ENCODE results near the gene PPT2.
A peak's percentile ranks its signal among the peaks of the same experiment; 100 is the strongest.

PPT2 gene

GRCh38 chr6:32175322-32175710 is 21.4 kb downstream of the PPT2 start:
- Histone ChIP-seq H3K4me3 (ENCODE audit: low read depth in 1 of 5, low read length in 5 of 5) (peak overlapping the region; percentile 76 to 93 (median 85)), H3K36me3 (ENCODE audit: control insufficient read depth in 5 of 5, insufficient read depth in 5 of 5, low read length in 5 of 5) (peaks cover 0 to 17% (median 11%) of the 10 kb centered on the region in 5 donors), H3K9ac (ENCODE audit: low read length in 5 of 5) (peak overlapping the region; percentile 32 to 97 (median 88)), H3K9me3 (ENCODE audit: control insufficient read depth in 5 of 5, low read length in 5 of 5) (no peaks in the 10 kb centered on the region), H3K27ac (ENCODE audit: low read depth, low read length) (peak overlapping the region; percentile 93), H3K4me1 (ENCODE audit: control insufficient read depth in 5 of 5, insufficient read depth in 5 of 5, low read length in 5 of 5) (peaks cover 14 to 59% (median 46%) of the 10 kb centered on the region in 5 donors), H3K27me3 (ENCODE audit: control insufficient read depth in 5 of 5, insufficient read depth in 4 of 5, low read length in 5 of 5) (no peaks in the 10 kb centered on the region)

DNA sequence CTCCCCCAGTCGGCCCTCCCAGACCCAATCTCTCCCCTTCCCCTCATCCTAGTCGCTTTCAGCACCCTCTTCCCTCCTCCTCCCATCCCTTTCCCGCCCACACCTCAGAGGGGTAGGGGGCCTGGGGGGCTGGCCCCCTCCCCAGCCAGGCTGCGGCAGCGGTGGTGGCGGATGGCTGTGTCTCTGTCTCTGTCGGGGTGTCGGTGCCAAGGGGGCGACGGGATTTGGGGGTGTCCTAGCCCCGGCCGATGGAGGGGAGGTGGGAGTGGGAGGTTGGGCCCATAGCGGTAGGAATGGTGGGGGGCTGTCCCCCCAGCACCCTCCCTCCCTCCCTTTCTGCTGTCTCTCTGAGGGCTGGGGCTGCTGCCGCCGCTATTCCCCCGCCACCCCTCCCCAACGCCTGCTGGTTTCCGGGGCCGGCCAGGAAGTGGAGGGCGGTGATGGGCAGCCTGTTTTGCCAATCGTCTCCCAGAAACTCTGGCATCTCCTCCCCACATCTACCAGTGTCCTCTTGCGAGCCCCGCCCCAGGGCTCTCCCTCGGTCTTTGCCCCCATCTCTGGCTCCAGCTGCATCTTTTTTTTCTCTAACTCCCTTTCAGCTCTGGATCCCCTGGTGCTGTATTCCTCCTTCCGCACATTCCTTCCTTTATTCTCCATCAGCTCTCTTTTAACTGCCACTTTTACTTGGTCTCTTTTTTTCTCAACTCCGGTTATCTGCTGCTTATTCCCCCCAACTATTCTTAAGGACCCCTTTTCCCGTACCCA is 22.0 kb downstream of the PPT2 start, which contains the start of gene AGPAT1:
Gene AGPAT1 (minus strand): TSS at position 374 of the 765 bp plus-strand sequence. CDS start 4,588 bp downstream, outside the sequence.
- H3K9me3 ChIP-seq (ENCODE audit: control insufficient read depth in 5 of 5, low read length in 5 of 5), result no peaks in the 10 kb centered on the region
- H3K4me3 ChIP-seq (ENCODE audit: low read depth in 1 of 5, low read length in 5 of 5), result peak within 1 kb of the TSS; percentile 76 to 93 (median 85)
- H3K9ac ChIP-seq (ENCODE audit: low read length in 5 of 5), result peak within 1 kb of the TSS; percentile 32 to 97 (median 88)
- H3K4me1 ChIP-seq (ENCODE audit: control insufficient read depth in 5 of 5, insufficient read depth in 5 of 5, low read length in 5 of 5), result peaks cover 14 to 59% (median 46%) of the 10 kb centered on the region in 5 donors
- peaks cover 0 to 14% (median 8%) of the 10 kb centered on the region in 5 donors for H3K36me3 ChIP-seq (ENCODE audit: control insufficient read depth in 5 of 5, insufficient read depth in 5 of 5, low read length in 5 of 5)
- no peaks in the 10 kb centered on the region for H3K27me3 ChIP-seq (ENCODE audit: control insufficient read depth in 5 of 5, insufficient read depth in 4 of 5, low read length in 5 of 5)
- H3K27ac ChIP-seq (ENCODE audit: low read depth, low read length), result peak within 1 kb of the TSS; percentile 93

DNA sequence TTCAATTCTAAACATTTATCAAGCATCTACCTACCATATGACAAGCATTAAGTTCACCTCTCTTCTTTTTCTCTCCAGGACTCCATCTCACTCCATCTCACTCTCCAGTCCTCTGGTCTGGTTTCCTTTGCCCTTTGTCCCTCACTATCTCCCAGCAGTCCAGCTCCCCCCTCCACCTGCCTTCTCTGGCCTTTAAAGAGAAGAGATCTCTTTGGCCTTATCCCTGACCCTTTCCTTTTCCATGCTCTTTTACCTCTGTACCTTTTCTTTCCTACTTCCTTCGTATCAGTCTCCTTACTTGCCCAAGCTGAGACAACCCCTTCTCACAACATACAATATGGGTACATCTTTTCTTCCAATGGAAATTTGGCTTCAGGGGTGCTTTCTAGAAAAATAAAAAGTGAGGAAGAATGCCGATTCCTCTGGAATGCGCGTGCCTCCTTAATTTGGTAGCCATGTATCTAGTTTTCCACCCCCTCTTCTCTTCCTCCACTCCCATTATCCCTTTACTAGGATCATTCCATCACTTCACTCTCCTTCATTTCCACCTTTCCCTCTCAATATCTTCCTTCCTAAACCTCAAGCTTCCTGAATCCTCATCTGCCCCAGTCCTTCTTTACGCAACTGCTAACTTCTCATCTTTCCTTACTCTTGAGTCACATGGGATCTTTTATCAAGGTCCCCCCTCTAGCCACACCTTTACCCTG is 22.7 kb downstream of the PPT2 start:
- H3K4me3 ChIP-seq (ENCODE audit: low read depth in 1 of 5, low read length in 5 of 5), result peak overlapping the region; percentile 65 to 93 (median 81)
- H3K9ac ChIP-seq (ENCODE audit: low read length in 5 of 5), result peak overlapping the region; percentile 11 to 70 (median 57)
- H3K27ac ChIP-seq (ENCODE audit: low read depth, low read length), result peak overlapping the region; percentile 93
- no peaks in the 10 kb centered on the region for H3K9me3 ChIP-seq (ENCODE audit: control insufficient read depth in 5 of 5, low read length in 5 of 5)
- H3K4me1 ChIP-seq (ENCODE audit: control insufficient read depth in 5 of 5, insufficient read depth in 5 of 5, low read length in 5 of 5), result peaks cover 14 to 59% (median 46%) of the 10 kb centered on the region in 5 donors
- H3K27me3 ChIP-seq (ENCODE audit: control insufficient read depth in 5 of 5, insufficient read depth in 4 of 5, low read length in 5 of 5), result no peaks in the 10 kb centered on the region
- H3K36me3 ChIP-seq (ENCODE audit: control insufficient read depth in 5 of 5, insufficient read depth in 5 of 5, low read length in 5 of 5), result peaks cover 0 to 16% (median 11%) of the 10 kb centered on the region in 5 donors

GRCh38 chr6:32177183-32177787 is 23.3 kb downstream of the PPT2 start:
- H3K4me1 ChIP-seq (ENCODE audit: control insufficient read depth in 5 of 5, insufficient read depth in 5 of 5, low read length in 5 of 5), result peaks cover 14 to 59% (median 46%) of the 10 kb centered on the region in 5 donors
- peaks cover 0 to 21% (median 12%) of the 10 kb centered on the region in 5 donors for H3K36me3 ChIP-seq (ENCODE audit: control insufficient read depth in 5 of 5, insufficient read depth in 5 of 5, low read length in 5 of 5)
- H3K9me3 ChIP-seq (ENCODE audit: control insufficient read depth in 5 of 5, low read length in 5 of 5), result no peaks in the 10 kb centered on the region
- H3K27me3 ChIP-seq (ENCODE audit: control insufficient read depth in 5 of 5, insufficient read depth in 4 of 5, low read length in 5 of 5), result no peaks in the 10 kb centered on the region
- peak overlapping the region; percentile 56 to 74 (median 63) for H3K9ac ChIP-seq (ENCODE audit: low read length in 5 of 5)
- H3K27ac ChIP-seq (ENCODE audit: low read depth, low read length), result peak overlapping the region; percentile 93
- H3K4me3 ChIP-seq (ENCODE audit: low read depth in 1 of 5, low read length in 5 of 5), result peak overlapping the region; percentile 63 to 93 (median 78)

- Histone ChIP-seq H3K36me3 (ENCODE audit: control insufficient read depth in 5 of 5, insufficient read depth in 5 of 5, low read length in 5 of 5) (peaks cover 0 to 28% (median 19%) of the 10 kb centered on the region in 5 donors), H3K27me3 (ENCODE audit: control insufficient read depth in 5 of 5, insufficient read depth in 4 of 5, low read length in 5 of 5) (no peaks in the 10 kb centered on the region), H3K4me1 (ENCODE audit: control insufficient read depth in 5 of 5, insufficient read depth in 5 of 5, low read length in 5 of 5) (peaks cover 14 to 60% (median 46%) of the 10 kb centered on the region in 5 donors), H3K9me3 (ENCODE audit: control insufficient read depth in 5 of 5, low read length in 5 of 5) (no peaks in the 10 kb centered on the region), H3K27ac (ENCODE audit: low read depth, low read length) (peak within 1 kb of the TSS; percentile 93), H3K4me3 (ENCODE audit: low read depth in 1 of 5, low read length in 5 of 5) (peak within 1 kb of the TSS; percentile 63 to 95 (median 85)), H3K9ac (ENCODE audit: low read length in 5 of 5) (peak within 1 kb of the TSS; percentile 66 to 87 (median 79))
Measured at GRCh38 chr6:32177788-32178546, 24.0 kb downstream of the PPT2 start, which contains the start of gene RNF5. Gene RNF5 (plus strand): TSS chr6:32178405. CDS start chr6:32178512, 107 bp downstream.

DNA sequence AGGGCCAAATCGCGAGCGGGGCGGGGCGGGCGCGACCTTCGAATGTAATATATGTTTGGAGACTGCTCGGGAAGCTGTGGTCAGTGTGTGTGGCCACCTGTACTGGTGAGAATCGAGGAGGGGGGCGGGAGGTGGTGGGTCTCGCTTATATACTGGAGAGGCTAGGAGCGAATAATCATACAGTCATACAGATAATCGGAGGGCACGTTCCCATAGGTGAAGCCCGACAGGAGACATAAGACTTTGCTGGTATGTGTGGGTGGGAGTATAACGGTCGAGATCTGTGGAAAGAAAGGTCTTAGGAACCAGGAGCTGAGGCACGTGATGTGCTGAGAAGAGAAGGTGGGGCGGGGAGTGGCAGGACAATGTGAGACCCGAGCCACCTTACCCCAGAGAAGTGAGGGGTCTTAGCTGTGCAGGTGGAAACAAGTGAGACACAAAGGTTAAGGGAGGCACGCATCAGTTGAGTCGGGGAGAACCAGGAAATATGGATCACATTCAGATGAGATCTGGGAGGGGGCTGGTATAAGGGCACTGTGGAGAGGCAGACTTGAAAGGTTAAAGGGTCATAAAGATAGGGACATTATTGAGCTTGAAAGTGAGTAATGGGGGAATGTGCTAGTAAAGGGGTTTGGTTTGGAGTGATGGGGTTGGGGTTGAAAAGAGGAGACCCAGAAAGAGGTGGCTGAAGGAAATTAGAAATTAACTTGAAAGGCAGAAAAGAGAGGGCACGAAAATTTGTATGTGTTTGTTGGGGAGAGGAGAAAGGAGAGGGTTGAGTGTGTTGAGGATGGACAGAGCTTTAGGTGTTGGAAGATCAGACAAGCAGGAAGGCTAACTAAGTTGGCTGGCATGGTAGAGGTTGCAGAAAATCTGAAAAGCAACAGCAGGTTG is 24.9 kb downstream of the PPT2 start:
- peak overlapping the region; percentile 93 for H3K27ac ChIP-seq (ENCODE audit: low read depth, low read length)
- no peaks in the 10 kb centered on the region for H3K9me3 ChIP-seq (ENCODE audit: control insufficient read depth in 5 of 5, low read length in 5 of 5)
- peak overlapping the region; percentile 66 to 87 (median 79) for H3K9ac ChIP-seq (ENCODE audit: low read length in 5 of 5)
- peaks cover 0 to 36% (median 27%) of the 10 kb centered on the region in 5 donors for H3K36me3 ChIP-seq (ENCODE audit: control insufficient read depth in 5 of 5, insufficient read depth in 5 of 5, low read length in 5 of 5)
- peaks cover 14 to 66% (median 52%) of the 10 kb centered on the region in 5 donors for H3K4me1 ChIP-seq (ENCODE audit: control insufficient read depth in 5 of 5, insufficient read depth in 5 of 5, low read length in 5 of 5)
- H3K27me3 ChIP-seq (ENCODE audit: control insufficient read depth in 5 of 5, insufficient read depth in 4 of 5, low read length in 5 of 5), result no peaks in the 10 kb centered on the region
- H3K4me3 ChIP-seq (ENCODE audit: low read depth in 1 of 5, low read length in 5 of 5), result peak overlapping the region; percentile 63 to 95 (median 85)

GRCh38 chr6:32179766-32180405 is 25.9 kb downstream of the PPT2 start:
- Histone ChIP-seq H3K36me3 (ENCODE audit: control insufficient read depth in 5 of 5, insufficient read depth in 5 of 5, low read length in 5 of 5) (peaks cover 0 to 42% (median 28%) of the 10 kb centered on the region in 5 donors), H3K9me3 (ENCODE audit: control insufficient read depth in 5 of 5, low read length in 5 of 5) (no peaks in the 10 kb centered on the region), H3K9ac (ENCODE audit: low read length in 5 of 5) (peak overlapping the region in 1 of 5 donors; percentile 20), H3K27ac (ENCODE audit: low read depth, low read length) (peak overlapping the region; percentile 93), H3K27me3 (ENCODE audit: control insufficient read depth in 5 of 5, insufficient read depth in 4 of 5, low read length in 5 of 5) (no peaks in the 10 kb centered on the region), H3K4me1 (ENCODE audit: control insufficient read depth in 5 of 5, insufficient read depth in 5 of 5, low read length in 5 of 5) (peaks cover 14 to 65% (median 51%) of the 10 kb centered on the region in 5 donors), H3K4me3 (ENCODE audit: low read depth in 1 of 5, low read length in 5 of 5) (peak overlapping the region in 1 of 5 donors; percentile 93)

DNA sequence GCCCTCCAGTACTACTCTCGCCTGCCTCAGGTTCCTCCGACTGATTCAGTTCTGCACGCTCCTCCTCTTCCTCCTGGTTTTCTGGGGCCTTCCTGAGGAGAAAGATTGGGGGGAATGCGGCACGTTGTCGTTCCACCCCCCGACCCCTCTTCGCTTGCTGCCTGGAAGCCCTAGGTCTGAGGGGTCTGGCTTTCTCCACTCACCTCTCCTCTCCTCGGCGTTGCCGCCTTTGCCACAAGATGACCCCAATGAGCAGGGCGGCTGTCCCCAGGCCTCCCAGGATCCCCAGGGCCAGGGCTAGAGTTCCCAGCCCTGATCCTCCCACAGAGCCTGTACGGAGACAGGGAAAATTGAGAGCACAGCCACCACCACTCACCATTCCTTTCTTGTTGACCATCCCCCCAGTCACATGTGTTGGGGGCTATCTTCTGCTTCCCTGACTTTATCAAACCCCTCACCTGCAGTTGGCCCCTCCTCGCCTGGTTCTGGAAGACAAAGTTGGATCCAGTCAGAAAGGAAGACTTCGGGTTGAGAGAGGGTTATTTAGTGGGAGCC is 27.3 kb downstream of the PPT2 start:
- Histone ChIP-seq H3K4me1 (ENCODE audit: control insufficient read depth in 5 of 5, insufficient read depth in 5 of 5, low read length in 5 of 5) (peaks cover 10 to 59% (median 45%) of the 10 kb centered on the region in 5 donors), H3K4me3 (ENCODE audit: low read depth in 1 of 5, low read length in 5 of 5) (no peak overlapping the region), H3K27me3 (ENCODE audit: control insufficient read depth in 5 of 5, insufficient read depth in 4 of 5, low read length in 5 of 5) (no peaks in the 10 kb centered on the region), H3K27ac (ENCODE audit: low read depth, low read length) (no peak overlapping the region), H3K9me3 (ENCODE audit: control insufficient read depth in 5 of 5, low read length in 5 of 5) (no peaks in the 10 kb centered on the region), H3K9ac (ENCODE audit: low read length in 5 of 5) (no peak overlapping the region), H3K36me3 (ENCODE audit: control insufficient read depth in 5 of 5, insufficient read depth in 5 of 5, low read length in 5 of 5) (peaks cover 0 to 46% (median 28%) of the 10 kb centered on the region in 5 donors)

Data from subcutaneous abdominal adipose tissue (tissue), 5 donors.